Thoracic aorta (tissue), 2 donors: Measurements from ENCODE around the gene PHC2. TPM values are rescaled to one million over a fixed set of nuclear protein-coding genes. Genes with fewer than 3 reads are reported as not detected.

Experiments
- ATAC-seq: fragments of 150-250 bp; one replicate; pipeline ENCODE4 v1.8.0; 2017; ENCODE audit warnings: low read depth; ENCODE audit not compliant: insufficient number of reproducible peaks, low FRiP score
- DNase-seq: peaks from one replicate; pipeline ENCODE4 v3.0.0-alpha.2; 2020; ENCODE audit warnings: low spot score
- H3K27ac ChIP-seq, 2 donors: fragments of 200-600 bp; sonication (generic); 1 replicate in 1 of 2; 2 replicates in 1 of 2; pipeline ENCODE4 v1.5.1; 2016; ENCODE audit warnings: mild to moderate bottlenecking in 2 of 2, moderate library complexity in 2 of 2
- H3K27me3 ChIP-seq: fragments of 200-600 bp; sonication (generic); replicated peaks from 2 replicates; pipeline ENCODE4 v1.6.0; 2016; ENCODE audit warnings: mild to moderate bottlenecking; ENCODE audit not compliant: insufficient read depth
- H3K36me3 ChIP-seq: fragments of 200-600 bp; sonication (generic); one replicate; pipeline ENCODE4 v1.5.1; 2016
- H3K4me1 ChIP-seq, 2 donors: fragments of 200-600 bp; sonication (generic); 1 replicate in 1 of 2; 2 replicates in 1 of 2; pipeline versions ENCODE4 v1.5.1 to v1.6.0; 2016; ENCODE audit warnings: low read depth in 2 of 2, mild to moderate bottlenecking in 1 of 2; ENCODE audit not compliant: control insufficient read depth in 1 of 2
- H3K4me3 ChIP-seq: fragments of 200-600 bp; sonication (generic); 2 replicates; pipeline ENCODE4 v1.5.1; 2016; ENCODE audit warnings: mild to moderate bottlenecking
- H3K9me3 ChIP-seq: fragments of 200-600 bp; sonication (generic); 2 replicates; pipeline ENCODE4 v1.5.1; 2016
- total RNA-seq, 2 donors: library from RNA; depleted of rRNA; stranded (reverse); fragments of >200 nt; gene quantifications; one replicate each; pipeline versions ENCODE4 v1.1.0 to v1.2.3, GENCODE V29; 2016
- TF ChIP-seq, protein P1 (sequence below): fragments of 200-600 bp; sonication (generic); IDR thresholded peaks from one replicate; pipeline ENCODE4 v1.5.1; 2019; ENCODE audit warnings: antibody characterized with exemption

The PHC2 gene
- total RNA-seq, 2 donors from 2014 or later: 174 to 238 TPM

DNA sequence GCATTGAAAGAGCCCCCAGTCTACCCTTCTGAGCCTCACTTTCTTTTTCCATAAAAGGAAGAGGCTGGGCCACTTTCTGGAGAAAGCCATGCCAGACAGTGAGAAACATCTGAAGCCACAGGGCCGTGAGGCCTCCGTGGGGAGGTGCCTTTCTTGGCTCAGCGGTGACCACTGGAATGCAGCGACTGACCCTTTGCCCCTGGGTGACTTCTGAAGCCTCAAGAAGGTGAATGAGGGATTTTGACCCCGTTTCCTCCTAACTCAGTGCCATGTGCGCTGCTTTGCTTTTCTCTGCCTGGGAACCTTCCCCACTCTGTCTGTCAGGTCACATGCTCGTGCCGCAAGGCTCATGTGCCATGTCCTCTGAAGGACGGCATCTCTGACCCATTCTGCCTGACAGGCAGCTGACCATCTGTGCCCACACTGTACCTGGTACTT, 65.3 kb downstream of the PHC2 start:
- no peak for DNase-seq
- no peak for ATAC-seq
- Histone ChIP-seq H3K27ac (peak overlapping the region; percentile 91 to 93), H3K36me3 (no peaks in the 10 kb centered on the region), H3K4me3 (no peak overlapping the region), H3K9me3 (no peaks in the 10 kb centered on the region), H3K27me3 (no peaks in the 10 kb centered on the region), H3K4me1 (peaks cover 39 to 64% of the 10 kb centered on the region in 2 donors)
- TF ChIP-seq, protein P1, sequence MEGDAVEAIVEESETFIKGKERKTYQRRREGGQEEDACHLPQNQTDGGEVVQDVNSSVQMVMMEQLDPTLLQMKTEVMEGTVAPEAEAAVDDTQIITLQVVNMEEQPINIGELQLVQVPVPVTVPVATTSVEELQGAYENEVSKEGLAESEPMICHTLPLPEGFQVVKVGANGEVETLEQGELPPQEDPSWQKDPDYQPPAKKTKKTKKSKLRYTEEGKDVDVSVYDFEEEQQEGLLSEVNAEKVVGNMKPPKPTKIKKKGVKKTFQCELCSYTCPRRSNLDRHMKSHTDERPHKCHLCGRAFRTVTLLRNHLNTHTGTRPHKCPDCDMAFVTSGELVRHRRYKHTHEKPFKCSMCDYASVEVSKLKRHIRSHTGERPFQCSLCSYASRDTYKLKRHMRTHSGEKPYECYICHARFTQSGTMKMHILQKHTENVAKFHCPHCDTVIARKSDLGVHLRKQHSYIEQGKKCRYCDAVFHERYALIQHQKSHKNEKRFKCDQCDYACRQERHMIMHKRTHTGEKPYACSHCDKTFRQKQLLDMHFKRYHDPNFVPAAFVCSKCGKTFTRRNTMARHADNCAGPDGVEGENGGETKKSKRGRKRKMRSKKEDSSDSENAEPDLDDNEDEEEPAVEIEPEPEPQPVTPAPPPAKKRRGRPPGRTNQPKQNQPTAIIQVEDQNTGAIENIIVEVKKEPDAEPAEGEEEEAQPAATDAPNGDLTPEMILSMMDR: no peak

DNA sequence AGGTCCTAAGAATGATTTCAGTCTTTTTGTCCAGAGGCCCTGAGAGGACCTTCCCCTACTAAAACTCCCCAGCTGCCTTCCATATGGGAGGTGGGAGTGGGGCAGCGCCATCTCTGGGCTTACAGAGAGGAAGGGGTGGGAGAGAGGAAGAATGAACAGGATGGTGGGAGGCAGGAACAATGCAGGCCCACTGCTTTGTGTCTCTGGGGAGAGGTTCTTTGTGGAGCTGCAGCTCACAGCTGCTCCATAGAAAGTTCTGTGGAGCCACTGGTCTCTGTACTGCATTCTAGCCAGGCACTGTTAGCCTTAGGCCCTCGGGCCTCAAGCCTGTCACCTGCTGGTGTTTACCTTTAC, 66.4 kb downstream of the PHC2 start:
- H3K4me3 ChIP-seq: no peak overlapping the region
- no peaks in the 10 kb centered on the region for H3K9me3 ChIP-seq
- peak overlapping the region; percentile 91 to 93 for H3K27ac ChIP-seq
- DNase-seq: no peak
- no peaks in the 10 kb centered on the region for H3K36me3 ChIP-seq
- peaks cover 39 to 64% of the 10 kb centered on the region in 2 donors for H3K4me1 ChIP-seq
- TF ChIP-seq, protein P1: no peak
- no peak for ATAC-seq
- no peaks in the 10 kb centered on the region for H3K27me3 ChIP-seq

DNA sequence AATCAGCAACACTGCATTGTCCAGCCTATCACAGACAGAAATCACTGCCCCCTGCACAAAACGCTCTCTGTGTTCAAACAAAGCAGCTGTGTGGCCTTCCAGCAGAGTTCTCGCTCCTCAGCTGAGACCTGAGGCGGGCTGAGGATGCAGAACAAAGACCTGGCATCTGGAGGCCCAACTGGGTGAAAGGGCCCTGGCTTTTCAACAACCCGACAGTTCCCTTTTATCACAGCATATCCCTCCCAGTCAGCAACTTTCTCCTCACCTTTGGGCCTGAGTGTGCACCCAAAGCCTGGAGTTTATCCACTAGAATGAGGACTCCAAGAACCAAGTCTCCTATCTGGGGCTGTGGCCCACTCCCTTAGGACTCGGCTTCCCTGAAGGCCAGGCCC, 67.4 kb downstream of the PHC2 start:
- Histone ChIP-seq H3K36me3 (no peaks in the 10 kb centered on the region), H3K4me1 (peaks cover 39 to 64% of the 10 kb centered on the region in 2 donors), H3K27me3 (no peaks in the 10 kb centered on the region), H3K4me3 (peak overlapping the region; percentile 45), H3K27ac (peak overlapping the region; percentile 91), H3K9me3 (no peaks in the 10 kb centered on the region)
- TF ChIP-seq, protein P1: no peak
- DNase-seq: no peak
- ATAC-seq: no peak

GRCh38 chr1:33363021-33363420, 67.9 kb downstream of the PHC2 start:
- no peak overlapping the region for H3K4me3 ChIP-seq
- no peaks in the 10 kb centered on the region for H3K36me3 ChIP-seq
- H3K27me3 ChIP-seq: no peaks in the 10 kb centered on the region
- H3K4me1 ChIP-seq: peaks cover 39 to 62% of the 10 kb centered on the region in 2 donors
- ATAC-seq: no peak
- H3K27ac ChIP-seq: peak overlapping the region; percentile 91
- DNase-seq: no peak
- TF ChIP-seq, protein P1: no peak
- no peaks in the 10 kb centered on the region for H3K9me3 ChIP-seq

DNA sequence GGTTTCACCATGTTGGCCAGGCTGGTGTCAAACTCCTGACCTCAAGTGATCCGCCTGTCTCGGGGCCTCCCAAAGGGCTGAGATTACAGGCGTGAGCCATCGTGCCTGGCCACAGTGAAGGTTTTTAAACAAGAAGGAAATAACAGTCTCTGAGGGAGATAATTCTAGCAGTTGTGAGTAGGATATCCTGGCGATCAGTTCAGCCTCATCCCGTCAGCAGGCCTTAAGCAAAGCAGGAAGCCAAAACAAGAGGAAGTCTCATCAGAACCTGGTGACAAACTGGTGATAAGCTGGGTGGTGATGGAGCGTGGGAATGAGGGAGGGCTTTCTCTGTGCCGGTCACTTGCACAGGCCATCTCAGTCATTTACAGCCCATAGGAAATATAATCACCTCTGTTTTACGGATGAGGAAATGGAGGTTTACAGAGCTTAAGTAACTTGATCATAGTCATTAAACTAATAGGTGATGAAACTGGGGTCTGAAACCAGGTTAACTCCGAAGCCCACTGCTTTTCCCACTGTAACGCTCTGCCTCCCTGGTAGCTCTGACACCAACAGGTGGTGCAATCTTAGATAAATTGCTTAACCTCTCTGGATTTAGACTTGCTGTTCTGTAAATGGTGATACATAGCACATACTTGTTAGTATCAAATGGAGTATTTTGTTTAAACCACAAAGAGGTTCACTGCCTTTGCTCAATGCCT, 69.2 kb downstream of the PHC2 start:
- no peak for DNase-seq
- Histone ChIP-seq H3K27ac (peak overlapping the region; percentile 91), H3K4me3 (no peak overlapping the region), H3K9me3 (no peaks in the 10 kb centered on the region), H3K36me3 (no peaks in the 10 kb centered on the region), H3K4me1 (peaks cover 30 to 51% of the 10 kb centered on the region in 2 donors), H3K27me3 (no peaks in the 10 kb centered on the region)
- ATAC-seq: no peak
- TF ChIP-seq, protein P1: no peak
